ENCODE data around the gene TMA7B. TPM values are rescaled to one million over a fixed set of nuclear protein-coding genes. Genes with fewer than 3 reads are reported as not detected.
A peak's percentile ranks its signal among the peaks of the same experiment; 100 is the strongest.

The TMA7B gene
- total and polyA plus RNA-seq, 8 donors = 0.13 to 0.17 TPM; not detected in 6

DNA sequence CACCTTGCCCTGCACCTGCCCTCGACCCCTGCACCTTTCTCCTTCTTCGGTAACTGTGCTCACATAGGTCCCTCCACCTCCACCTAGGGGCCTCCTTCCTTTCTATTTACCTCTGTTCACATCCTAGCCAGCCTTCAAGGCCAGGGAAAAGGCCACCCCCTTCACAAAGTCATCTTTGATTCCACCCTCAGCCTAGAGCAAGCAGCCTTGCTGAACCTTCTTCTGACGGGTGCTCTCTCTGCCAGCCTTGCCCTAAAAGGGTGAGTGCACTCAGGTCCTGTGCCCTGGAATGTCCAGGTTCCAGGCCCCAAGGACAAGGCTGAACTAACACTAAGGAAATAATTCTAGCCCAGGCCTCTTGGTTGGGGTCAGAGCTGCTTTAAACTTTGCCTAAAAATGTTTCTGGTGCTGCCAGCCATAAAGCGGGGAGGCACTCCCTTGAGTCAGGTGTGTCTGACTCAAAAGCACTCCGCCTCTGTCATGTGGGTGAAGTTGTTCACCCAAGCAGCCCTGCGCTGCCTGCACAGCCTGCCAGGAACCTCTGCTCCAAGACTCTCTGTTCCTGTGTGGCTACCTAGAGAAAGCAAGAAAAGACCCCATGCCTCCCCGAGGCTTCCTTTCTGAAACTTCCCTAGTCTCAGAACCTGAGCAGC lies 25.3 kb downstream of the TMA7B start:
- H3K9me3 ChIP-seq = no peaks in the 10 kb centered on the region
- H3K27ac ChIP-seq = no peak overlapping the region
- 88 to 90% methylated on average over 7 of the region's 7 CpGs for WGBS, 2 donors

GRCh38 chr22:39988386-39989114 lies 28.4 kb downstream of the TMA7B start:
- no peak for ATAC-seq
- DNase-seq = no peak
- TF ChIP-seq, protein P1, sequence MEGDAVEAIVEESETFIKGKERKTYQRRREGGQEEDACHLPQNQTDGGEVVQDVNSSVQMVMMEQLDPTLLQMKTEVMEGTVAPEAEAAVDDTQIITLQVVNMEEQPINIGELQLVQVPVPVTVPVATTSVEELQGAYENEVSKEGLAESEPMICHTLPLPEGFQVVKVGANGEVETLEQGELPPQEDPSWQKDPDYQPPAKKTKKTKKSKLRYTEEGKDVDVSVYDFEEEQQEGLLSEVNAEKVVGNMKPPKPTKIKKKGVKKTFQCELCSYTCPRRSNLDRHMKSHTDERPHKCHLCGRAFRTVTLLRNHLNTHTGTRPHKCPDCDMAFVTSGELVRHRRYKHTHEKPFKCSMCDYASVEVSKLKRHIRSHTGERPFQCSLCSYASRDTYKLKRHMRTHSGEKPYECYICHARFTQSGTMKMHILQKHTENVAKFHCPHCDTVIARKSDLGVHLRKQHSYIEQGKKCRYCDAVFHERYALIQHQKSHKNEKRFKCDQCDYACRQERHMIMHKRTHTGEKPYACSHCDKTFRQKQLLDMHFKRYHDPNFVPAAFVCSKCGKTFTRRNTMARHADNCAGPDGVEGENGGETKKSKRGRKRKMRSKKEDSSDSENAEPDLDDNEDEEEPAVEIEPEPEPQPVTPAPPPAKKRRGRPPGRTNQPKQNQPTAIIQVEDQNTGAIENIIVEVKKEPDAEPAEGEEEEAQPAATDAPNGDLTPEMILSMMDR (IDR thresholded peaks at IDR 0.05) = no peak
- intact Hi-C loops (cut with DNase I) = no loop called here
- 82 to 84% methylated on average over 10 of the region's 10 CpGs for WGBS, 2 donors
- Histone ChIP-seq H3K27me3 (peaks cover 0 to 2% (median 0%) of the 10 kb centered on the region in 4 donors), H3K4me3 (no peak overlapping the region), H3K36me3 (no peaks in the 10 kb centered on the region), H3K9me3 (no peaks in the 10 kb centered on the region), H3K4me1 (peaks cover 2 to 16% (median 13%) of the 10 kb centered on the region in 3 donors), H3K27ac (no peak overlapping the region)
- FAIRE-seq = no peak

More for the DNA sequence above, 25.3 kb downstream of the TMA7B start:
- Histone ChIP-seq H3K4me1 (peaks cover 0 to 4% (median 0%) of the 10 kb centered on the region in 3 donors), H3K27me3 (peaks cover 0 to 2% (median 0%) of the 10 kb centered on the region in 4 donors), H3K36me3 (no peaks in the 10 kb centered on the region), H3K4me3 (no peak overlapping the region)
- TF ChIP-seq, protein P1 (IDR thresholded peaks at IDR 0.05) = no peak
- ATAC-seq = no peak
- no peak for DNase-seq
- intact Hi-C loops (cut with DNase I) = no loop called here
- FAIRE-seq = no peak

- Histone ChIP-seq H3K4me1 (peaks cover 2 to 16% (median 13%) of the 10 kb centered on the region in 3 donors), H3K9me3 (no peaks in the 10 kb centered on the region), H3K36me3 (no peaks in the 10 kb centered on the region), H3K27me3 (peaks cover 0 to 2% (median 0%) of the 10 kb centered on the region in 4 donors), H3K27ac (no peak overlapping the region), H3K4me3 (no peak overlapping the region)
- intact Hi-C loops (cut with DNase I) = no loop called here
- no peak for DNase-seq
- no peak for FAIRE-seq
- 90 to 92% methylated on average over 7 of the region's 7 CpGs for WGBS, 2 donors
- TF ChIP-seq, protein P1 (IDR thresholded peaks at IDR 0.05) = no peak
- no peak for ATAC-seq
Measured at GRCh38 chr22:39989633-39990032, 29.4 kb downstream of the TMA7B start.

DNA sequence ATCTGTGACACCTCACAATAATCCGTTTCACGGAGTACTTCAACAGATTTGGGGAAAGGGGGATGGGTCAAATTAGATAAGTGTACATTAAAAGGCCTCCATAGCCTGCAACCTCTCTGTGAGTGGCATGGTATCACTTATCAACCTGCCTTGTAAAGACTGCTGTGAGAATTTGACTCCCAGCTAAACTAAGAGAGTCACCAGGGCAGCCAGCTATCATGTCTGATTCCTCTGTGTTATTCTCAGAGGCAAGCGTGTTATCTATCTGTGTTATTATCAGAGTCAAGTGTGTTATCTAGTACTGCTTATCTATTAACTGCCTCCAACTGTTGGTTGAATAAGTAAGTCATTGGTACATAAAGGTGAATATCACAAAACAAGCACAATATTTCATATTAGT lies 30.5 kb downstream of the TMA7B start:
- intact Hi-C loops (cut with DNase I) = no loop called here
- DNase-seq (no peak), ATAC-seq (no peak), FAIRE-seq (no peak)
- peaks cover 0 to 1% (median 0%) of the 10 kb centered on the region in 4 donors for H3K27me3 ChIP-seq
- H3K27ac ChIP-seq = peak overlapping the region in 1 of 4 donors; percentile 38
- H3K36me3 ChIP-seq = no peaks in the 10 kb centered on the region
- H3K4me3 ChIP-seq = no peak overlapping the region
- peaks cover 2 to 16% (median 13%) of the 10 kb centered on the region in 3 donors for H3K4me1 ChIP-seq
- H3K9me3 ChIP-seq = no peaks in the 10 kb centered on the region
- TF ChIP-seq, protein P1 (IDR thresholded peaks at IDR 0.05) = no peak
- WGBS, 2 donors = 22 to 30% methylated on average over 3 of the region's 3 CpGs
